ENCODE data around the gene FIGN. TPM values are rescaled to one million over a fixed set of nuclear protein-coding genes. Genes with fewer than 3 reads are reported as not detected.
A peak's percentile ranks its signal among the peaks of the same experiment; 100 is the strongest.

The FIGN gene
- polyA plus RNA-seq, 1 donor, result 2.0 TPM

DNA sequence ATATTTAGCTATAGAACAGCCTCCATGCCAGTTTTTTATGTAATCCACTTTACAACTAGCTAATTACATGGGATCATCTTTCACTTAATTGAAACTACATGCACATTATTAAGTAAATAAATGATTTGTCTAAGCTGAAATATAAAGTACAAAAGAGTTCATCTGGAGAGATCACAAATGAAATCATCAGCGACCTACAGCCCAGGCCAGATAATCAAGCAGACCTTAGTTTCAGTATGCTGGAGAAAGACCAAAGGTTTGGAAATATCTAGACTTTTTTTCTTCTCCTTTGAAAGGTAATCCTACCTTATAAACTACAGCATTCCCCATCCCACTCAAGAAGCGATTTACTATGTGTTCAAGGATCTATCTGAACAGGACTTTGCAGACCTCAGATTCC is 26.5 kb downstream of the FIGN start:
- DNase-seq (ENCODE audit: low read depth), result no peak

GRCh38 chr2:163708265-163708664 is 27.5 kb downstream of the FIGN start:
- DNase-seq (ENCODE audit: low read depth), result no peak

- no peak for DNase-seq (ENCODE audit: low read depth)
Observed at GRCh38 chr2:163703386-163703785, 32.4 kb downstream of the FIGN start.

DNA sequence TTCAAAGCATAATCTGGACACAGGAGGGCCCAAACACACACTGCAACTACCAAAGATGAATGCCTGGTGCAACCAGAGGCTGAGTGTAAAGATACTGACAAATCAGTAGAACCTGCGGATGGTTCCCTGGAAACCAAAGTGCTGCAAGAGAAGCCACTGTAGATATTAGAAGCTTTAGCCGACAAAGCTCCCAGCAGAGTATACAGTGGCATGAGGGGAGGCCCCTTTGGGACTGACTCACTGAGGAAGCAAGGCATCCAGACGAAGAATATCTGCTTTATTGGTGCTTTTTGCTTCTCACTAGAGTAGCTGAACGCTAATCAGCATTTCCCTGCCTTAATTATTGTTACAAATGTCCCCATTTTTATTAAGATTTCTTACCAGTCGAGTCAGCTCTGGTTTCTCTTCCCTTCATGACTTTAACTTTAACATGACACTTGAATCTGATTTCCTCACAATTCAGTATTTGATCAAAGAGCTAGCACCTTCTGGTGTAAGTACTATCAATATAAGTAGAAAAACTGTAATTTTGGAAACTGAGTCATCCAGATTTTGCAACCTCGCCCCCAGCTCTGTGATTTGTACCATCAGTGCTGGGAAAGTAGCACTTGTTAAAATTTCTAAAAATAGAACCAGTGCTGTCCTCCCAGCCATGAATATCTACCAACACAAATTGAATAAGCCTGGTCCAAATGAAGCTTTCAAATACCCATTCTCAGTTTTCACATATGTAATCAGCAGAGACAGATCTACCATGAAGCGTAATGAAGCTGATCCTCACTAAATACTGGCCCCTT is 34.2 kb downstream of the FIGN start:
- no peak for DNase-seq (ENCODE audit: low read depth)

DNA sequence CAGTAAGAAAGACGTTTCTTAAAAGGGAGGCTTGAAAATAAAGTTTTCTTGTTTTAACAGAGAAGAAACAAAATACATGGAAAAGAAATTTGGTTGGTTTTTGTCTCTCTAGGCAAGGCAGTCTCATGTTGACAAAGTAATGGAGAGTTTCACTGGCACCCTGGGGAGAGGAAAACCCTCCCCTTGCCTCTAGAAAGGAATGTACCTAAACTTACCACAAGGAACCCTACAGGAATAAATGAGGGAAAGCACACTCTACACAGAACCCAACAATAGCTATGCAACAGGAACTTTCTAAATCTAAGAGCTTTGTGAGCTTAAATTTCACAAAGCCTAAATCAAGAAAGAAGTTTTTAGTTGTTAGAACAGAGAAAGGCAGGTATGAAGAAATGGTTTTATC is 37.0 kb downstream of the FIGN start:
- no peak for DNase-seq (ENCODE audit: low read depth)

DNA sequence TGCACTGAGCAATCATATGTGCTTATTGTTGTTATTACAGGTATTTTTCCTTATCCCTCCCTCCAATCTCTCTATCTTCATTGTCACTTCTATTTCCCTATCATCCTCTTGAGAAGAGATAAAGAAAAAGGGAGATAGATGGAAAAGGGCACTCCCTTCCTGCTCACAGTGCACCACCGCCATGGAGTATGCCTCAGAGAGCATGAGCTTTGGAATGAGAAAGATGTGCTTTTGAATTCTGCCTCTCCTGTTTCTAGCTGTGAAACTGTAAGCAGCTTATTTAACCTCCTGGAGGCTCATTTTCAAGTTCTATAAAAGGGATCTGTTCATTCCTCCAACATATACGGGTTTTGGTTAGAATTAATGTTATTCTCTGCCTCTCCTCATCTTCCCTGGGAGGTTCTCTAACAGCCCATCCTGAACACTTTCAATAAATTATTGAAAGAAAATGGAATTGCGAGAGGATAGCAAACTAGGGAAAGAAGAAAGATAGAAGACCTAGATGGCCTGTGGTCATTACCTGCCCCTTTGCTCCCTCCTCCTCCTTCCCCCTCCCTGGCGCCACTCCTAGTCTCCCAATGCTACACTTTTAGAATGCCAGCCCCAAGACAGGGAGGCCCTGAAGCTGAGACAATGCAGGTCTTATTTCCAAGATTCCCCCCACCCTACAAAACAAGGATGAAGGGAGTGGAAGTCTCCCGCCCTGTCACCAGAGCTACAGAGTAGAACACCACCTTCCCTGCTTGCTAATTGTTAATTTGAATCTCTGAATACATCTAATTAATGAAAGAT is 37.8 kb downstream of the FIGN start:
- DNase-seq (ENCODE audit: low read depth), result no peak

GRCh38 chr2:163697429-163697828 is 38.4 kb downstream of the FIGN start:
- no peak for DNase-seq (ENCODE audit: low read depth)

DNA sequence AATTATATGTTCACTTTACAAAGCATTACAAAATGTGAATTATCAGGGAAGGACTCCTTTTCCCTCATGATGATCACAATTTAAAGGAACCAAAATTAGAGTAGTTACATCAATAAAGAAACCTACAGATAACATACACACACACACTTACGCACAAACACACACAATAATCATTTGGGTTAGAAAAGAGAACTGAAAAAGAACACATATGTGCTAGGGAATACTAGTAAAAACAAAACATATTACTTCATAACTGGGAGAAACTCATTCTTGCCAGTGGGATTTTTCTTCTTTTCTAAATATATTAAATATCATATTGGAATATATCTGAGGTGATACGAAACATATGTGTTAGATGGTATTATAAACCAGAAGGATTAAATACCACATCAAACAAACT is 42.3 kb downstream of the FIGN start:
- no peak for DNase-seq (ENCODE audit: low read depth)

GRCh38 chr2:163692611-163693482 is 43.0 kb downstream of the FIGN start:
- no peak for DNase-seq (ENCODE audit: low read depth)

DNA sequence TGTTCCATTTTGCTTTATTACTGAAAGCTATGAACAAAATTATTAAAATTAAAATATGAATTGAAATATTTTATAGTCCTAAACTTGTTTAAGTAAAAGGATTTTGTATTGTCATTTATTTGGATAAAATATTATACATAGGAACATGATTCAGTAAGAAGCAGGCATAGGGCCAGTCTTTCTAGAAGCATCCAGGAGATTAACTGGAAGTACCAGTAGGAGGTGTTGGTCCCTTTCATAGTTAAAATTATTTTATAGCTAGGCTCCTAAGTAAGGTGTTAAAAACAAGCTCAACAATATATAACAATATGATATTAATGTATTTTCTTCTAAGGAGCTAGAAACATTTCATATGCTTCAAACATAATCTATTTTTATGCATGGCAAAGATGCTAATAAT is 43.7 kb downstream of the FIGN start:
- no peak for DNase-seq (ENCODE audit: low read depth)

- DNase-seq (ENCODE audit: low read depth), result no peak
Observed at GRCh38 chr2:163690896-163691295, 44.9 kb downstream of the FIGN start.

DNA sequence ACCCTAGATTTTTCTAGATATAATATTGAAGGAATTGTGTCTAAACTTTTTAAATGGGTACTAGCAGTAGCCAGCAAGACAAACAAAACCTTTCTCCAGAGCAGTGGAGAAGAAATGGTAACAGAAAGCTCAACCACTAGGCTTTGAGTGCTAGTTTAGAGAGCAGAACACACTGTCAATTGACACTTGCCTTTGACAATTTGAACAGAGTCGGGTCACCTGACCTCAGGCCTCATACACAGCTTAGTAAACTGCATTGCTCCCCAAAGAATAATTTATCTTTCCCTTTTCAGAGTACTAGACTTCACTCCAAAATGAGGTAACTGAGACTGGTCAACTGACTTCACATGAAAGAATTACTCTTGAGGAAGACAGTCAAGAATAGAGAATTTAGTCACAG is 48.6 kb downstream of the FIGN start:
- DNase-seq (ENCODE audit: low read depth), result no peak

DNA sequence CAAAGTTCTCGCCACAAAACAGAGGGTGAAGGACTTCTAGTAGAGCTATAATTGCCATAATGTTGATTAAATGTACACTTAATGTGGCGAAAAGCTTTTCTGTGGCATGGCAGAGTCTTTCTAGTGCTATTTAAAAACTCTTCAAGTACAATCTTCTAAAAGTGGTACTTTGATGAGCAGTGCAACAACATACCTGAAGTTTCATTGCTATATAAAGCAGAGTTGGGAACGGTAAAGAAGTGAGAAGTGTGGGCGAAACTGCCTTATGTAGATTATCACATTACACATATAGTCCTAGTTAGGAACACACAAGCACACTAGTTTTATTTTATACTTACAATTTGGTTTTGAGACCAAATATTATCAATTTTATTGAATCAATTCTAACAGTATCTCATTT is 49.5 kb downstream of the FIGN start:
- DNase-seq (ENCODE audit: low read depth), result no peak

DNA sequence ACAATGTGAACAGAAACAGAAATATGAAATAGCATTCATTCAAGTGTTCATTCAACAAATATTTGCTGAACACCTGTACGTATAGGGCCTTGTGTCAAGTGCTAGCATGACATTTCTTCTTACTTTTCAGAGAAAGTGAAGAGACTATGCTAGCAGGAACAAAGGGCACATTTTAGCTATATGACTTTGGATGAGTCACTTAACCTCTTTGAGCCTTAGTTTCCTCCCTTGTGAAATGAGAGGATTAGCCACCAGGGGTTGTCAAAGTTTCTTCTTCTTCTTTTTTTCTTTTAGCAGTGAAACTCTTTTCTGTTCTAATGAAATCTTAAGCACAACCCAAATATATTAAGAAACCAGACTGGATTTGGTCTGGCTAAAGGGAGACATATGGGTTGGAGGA is 53.1 kb downstream of the FIGN start:
- no peak for DNase-seq (ENCODE audit: low read depth)

DNA sequence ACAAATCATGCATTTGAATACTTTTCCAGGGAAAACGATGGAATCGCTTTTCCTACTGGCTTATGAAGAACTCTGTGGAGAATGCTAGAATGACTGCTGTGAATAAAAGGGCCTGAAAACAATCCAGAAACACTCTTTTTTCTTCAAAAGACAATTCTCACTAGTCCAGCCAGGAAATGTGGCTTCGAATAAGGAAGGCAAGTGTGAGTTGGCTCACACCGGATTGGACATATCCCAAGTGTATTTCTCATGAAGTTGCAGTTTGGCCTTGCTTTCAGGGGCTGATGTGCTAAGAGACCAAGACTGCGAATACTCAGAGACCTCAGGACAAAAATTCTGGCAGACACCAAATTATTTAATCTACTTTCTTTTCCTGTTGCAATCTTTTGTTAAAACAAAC is 54.1 kb downstream of the FIGN start:
- DNase-seq (ENCODE audit: low read depth), result peak; percentile 78

- DNase-seq (ENCODE audit: low read depth), result no peak
Observed at GRCh38 chr2:163675388-163675787, 60.4 kb downstream of the FIGN start.

DNA sequence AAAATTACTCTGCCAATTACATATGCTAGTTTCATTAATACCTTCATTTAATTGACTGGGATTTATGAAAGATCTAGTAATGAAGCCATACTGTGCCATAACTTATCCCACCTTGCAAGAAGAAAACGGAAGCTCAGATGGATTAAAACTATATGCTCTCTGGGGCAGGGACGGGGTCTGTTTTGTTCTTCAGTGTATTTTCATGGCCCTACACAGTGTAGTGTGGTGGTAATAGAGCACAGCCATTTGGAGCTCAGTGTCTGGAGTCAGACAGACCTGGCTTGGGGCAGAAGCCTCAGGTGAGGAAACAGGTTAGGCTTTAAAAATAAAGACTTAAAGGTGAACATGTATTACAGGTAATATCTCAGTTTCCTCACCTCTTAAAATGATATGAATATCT is 62.3 kb downstream of the FIGN start:
- no peak for DNase-seq (ENCODE audit: low read depth)

DNA sequence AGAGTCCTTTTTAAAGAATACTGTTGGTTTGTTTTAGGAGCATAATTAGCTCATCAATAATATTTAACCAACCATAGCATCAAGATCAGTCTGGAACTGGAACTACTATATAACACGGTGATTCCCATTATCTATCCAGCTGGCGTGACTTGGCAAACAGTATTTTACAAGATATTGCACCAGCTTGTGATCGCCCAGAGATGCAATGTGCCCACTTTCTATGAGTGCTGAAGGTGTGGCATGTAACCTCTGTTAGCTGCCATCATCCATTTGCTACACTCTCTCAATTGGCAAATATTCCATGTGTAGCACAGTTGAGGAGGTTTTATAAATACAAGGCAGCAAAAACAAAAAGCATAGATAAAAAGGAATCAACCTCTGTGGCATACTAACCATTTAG is 64.9 kb downstream of the FIGN start:
- no peak for DNase-seq (ENCODE audit: low read depth)

GRCh38 chr2:163669506-163669905 is 66.3 kb downstream of the FIGN start:
- no peak for DNase-seq (ENCODE audit: low read depth)

- DNase-seq (ENCODE audit: low read depth), result no peak
Observed at GRCh38 chr2:163667064-163667887, 68.5 kb downstream of the FIGN start.

DNA sequence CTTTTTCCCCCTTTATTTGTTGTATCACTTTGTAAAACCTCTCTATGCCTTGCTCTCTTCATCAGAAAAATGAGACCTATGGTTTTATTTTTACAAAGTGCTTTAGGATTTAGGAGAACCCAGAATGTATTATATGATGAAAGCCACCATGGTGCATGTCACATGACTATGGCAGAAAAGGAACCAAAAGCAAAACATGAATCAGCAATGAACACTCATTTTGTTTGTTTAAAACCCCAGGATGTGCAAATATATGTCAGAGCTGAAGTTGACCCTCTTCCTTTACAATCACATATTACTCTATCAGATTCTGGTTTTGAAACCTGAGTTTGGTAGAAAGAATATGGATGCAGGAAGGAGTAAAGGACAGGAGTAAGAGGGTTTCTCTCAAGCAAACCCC is 70.0 kb downstream of the FIGN start:
- no peak for DNase-seq (ENCODE audit: low read depth)
